ENCODE results near the gene BBX.

GRCh38 chr3:107641572-107642307, 119.0 kb downstream of the BBX start:
- TF ChIP-seq EZH2 (IDR thresholded peaks at IDR 0.05; ENCODE audit: insufficient read depth, poor library complexity, severe bottlenecking): no peak
- TF ChIP-seq EZH2phosphoT487 (IDR thresholded peaks at IDR 0.05; ENCODE audit: insufficient read depth, low read depth): no peak

Data from GM23248 (cell line).